DND-41 (cell line): ENCODE results near the gene IL10RA.
"Not testable (repeated sequence)": the region's sequence is repeated elsewhere in the genome, so short reads cannot be mapped to it uniquely, and the experiment has no call there.

Experiments used
- ATAC-seq: fragments of 200-7000 bp; cut with Tn5 transposase; 3 replicates; pipeline ENCODE4 v1.9.1; 2021; ENCODE audit warnings: low read depth; ENCODE audit not compliant: insufficient read depth
- DNase-seq: peaks from one replicate; pipeline ENCODE4 v3.0.0-alpha.2; 2020
- H2AFZ ChIP-seq: 2 replicates; pipeline ENCODE4 v1.6.0; 2012; ENCODE audit warnings: low read depth, low read length
- H3K27ac ChIP-seq: 2 replicates; pipeline ENCODE4 v1.5.1; 2012; ENCODE audit warnings: low read length, inconsistent platforms
- H3K27me3 ChIP-seq: fragments of 200-600 bp; sonication (generic); 2 replicates; pipeline ENCODE4 v1.6.0; 2012; ENCODE audit warnings: low read length, mild to moderate bottlenecking, inconsistent platforms; ENCODE audit not compliant: insufficient read depth, poor library complexity
- H3K36me3 ChIP-seq: 2 replicates; pipeline ENCODE4 v1.5.1; 2012; ENCODE audit warnings: low read length, inconsistent platforms; ENCODE audit not compliant: insufficient read depth
- H3K4me1 ChIP-seq: 2 replicates; pipeline ENCODE4 v1.5.1; 2012; ENCODE audit warnings: mild to moderate bottlenecking, low read length; ENCODE audit not compliant: insufficient read depth
- H3K4me2 ChIP-seq: 2 replicates; pipeline ENCODE4 v1.6.0; 2012; ENCODE audit warnings: mild to moderate bottlenecking, moderate library complexity, low read length, inconsistent platforms; ENCODE audit not compliant: insufficient read depth
- H3K4me3 ChIP-seq, 2 experiments: fragments of 200-600 bp in 1 of 2; shearing (Covaris generic) in 1 of 2; 2 replicates each; pipeline ENCODE4 v1.5.1; 2012 to 2016; ENCODE audit warnings: inconsistent platforms in 2 of 2, low read length in 2 of 2, mild to moderate bottlenecking in 2 of 2, low read depth in 1 of 2, moderate library complexity in 1 of 2
- H3K79me2 ChIP-seq: 2 replicates; pipeline ENCODE4 v1.6.0; 2012; ENCODE audit warnings: low read length, inconsistent platforms; ENCODE audit not compliant: insufficient read depth
- H3K9ac ChIP-seq: 2 replicates; pipeline ENCODE4 v1.6.0; 2012; ENCODE audit warnings: low read depth, mild to moderate bottlenecking, inconsistent platforms, low read length, moderate library complexity
- H3K9me3 ChIP-seq: 2 replicates; pipeline ENCODE4 v1.5.1; 2012; ENCODE audit warnings: low read length, moderate library complexity, mild to moderate bottlenecking, inconsistent platforms; ENCODE audit not compliant: insufficient read depth, severe bottlenecking
- H4K20me1 ChIP-seq: 2 replicates; pipeline ENCODE4 v1.6.0; 2012; ENCODE audit warnings: low read length; ENCODE audit not compliant: insufficient read depth
- EZH2 ChIP-seq: IDR thresholded peaks from 3 replicates; pipeline ENCODE4 v1.6.1; 2012; ENCODE audit warnings: borderline replicate concordance, low read depth, mild to moderate bottlenecking, moderate library complexity, low read length, inconsistent platforms; ENCODE audit not compliant: severe bottlenecking
- TF ChIP-seq, protein P1 (sequence below): IDR thresholded peaks from 2 replicates; pipeline ENCODE4 v1.5.1; 2012; ENCODE audit warnings: borderline replicate concordance, low read length, moderate library complexity, mild to moderate bottlenecking; ENCODE audit not compliant: poor library complexity, severe bottlenecking; ENCODE audit errors: extremely low read depth

Gene IL10RA

GRCh38 chr11:117945047-117945810, 41.0 kb upstream of the IL10RA start:
- DNase-seq (no peak), ATAC-seq (no peak)
- H2AFZ ChIP-seq, result no peak overlapping the region
- H4K20me1 ChIP-seq, result no peaks in the 10 kb centered on the region
- peaks cover 57% of the 10 kb centered on the region for H3K4me1 ChIP-seq
- H3K4me2 ChIP-seq, result no peak overlapping the region
- no peaks in the 10 kb centered on the region for H3K9me3 ChIP-seq
- H3K4me3 ChIP-seq, result no peak overlapping the region
- no peaks in the 10 kb centered on the region for H3K36me3 ChIP-seq
- no peak overlapping the region for H3K9ac ChIP-seq
- no peaks in the 10 kb centered on the region for H3K27me3 ChIP-seq
- H3K27ac ChIP-seq, result 0 out of 2 replicates have a peak overlapping the region, but pooled peaks have one; percentile 0
- TF ChIP-seq EZH2, result no peak
- TF ChIP-seq, protein P1, sequence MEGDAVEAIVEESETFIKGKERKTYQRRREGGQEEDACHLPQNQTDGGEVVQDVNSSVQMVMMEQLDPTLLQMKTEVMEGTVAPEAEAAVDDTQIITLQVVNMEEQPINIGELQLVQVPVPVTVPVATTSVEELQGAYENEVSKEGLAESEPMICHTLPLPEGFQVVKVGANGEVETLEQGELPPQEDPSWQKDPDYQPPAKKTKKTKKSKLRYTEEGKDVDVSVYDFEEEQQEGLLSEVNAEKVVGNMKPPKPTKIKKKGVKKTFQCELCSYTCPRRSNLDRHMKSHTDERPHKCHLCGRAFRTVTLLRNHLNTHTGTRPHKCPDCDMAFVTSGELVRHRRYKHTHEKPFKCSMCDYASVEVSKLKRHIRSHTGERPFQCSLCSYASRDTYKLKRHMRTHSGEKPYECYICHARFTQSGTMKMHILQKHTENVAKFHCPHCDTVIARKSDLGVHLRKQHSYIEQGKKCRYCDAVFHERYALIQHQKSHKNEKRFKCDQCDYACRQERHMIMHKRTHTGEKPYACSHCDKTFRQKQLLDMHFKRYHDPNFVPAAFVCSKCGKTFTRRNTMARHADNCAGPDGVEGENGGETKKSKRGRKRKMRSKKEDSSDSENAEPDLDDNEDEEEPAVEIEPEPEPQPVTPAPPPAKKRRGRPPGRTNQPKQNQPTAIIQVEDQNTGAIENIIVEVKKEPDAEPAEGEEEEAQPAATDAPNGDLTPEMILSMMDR, result peak; percentile 45
- no peaks in the 10 kb centered on the region for H3K79me2 ChIP-seq

DNA sequence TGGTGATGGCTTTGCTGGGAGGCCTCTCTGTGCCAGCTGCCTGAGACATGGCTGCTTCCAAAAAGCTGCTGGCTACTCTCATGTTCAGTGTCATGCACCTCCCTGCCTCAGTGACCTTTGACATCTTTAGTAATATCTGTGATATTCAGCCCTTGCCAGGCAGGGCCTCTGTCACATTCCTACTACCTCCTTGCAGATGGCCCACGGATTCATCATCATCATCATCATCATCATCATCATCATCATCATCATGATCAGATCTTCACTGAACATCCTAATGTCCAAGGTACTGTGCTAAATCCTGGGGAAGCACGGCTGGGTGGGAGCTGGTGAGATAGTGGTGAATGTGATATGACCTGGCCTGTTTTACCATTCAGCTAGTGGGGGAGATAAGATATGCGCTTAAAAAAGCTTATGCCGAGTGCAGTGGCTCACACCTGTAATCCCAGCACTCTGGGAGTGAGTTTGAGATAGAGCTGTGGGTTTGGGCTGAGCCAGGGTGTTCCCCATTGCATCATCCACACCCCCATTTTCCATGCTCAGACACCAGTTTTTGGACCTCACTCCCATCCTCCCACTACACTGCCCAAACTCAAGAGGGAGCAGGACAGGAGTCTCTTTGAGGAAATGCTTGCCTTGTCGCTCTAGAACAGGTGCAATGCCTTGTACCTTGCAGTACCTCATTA, 39.9 kb upstream of the IL10RA start:
- Histone ChIP-seq H4K20me1 (no peaks in the 10 kb centered on the region), H3K27me3 (no peaks in the 10 kb centered on the region), H3K4me3 (no peak overlapping the region), H3K4me2 (no peak overlapping the region), H3K9me3 (no peaks in the 10 kb centered on the region), H3K4me1 (peaks cover 61% of the 10 kb centered on the region), H3K9ac (no peak overlapping the region), H3K27ac (peak overlapping the region; percentile 68), H3K79me2 (no peaks in the 10 kb centered on the region), H2AFZ (no peak overlapping the region), H3K36me3 (no peaks in the 10 kb centered on the region)
- TF ChIP-seq, protein P1, result no peak
- no peak for TF ChIP-seq EZH2
- no peak for DNase-seq
- no peak for ATAC-seq

DNA sequence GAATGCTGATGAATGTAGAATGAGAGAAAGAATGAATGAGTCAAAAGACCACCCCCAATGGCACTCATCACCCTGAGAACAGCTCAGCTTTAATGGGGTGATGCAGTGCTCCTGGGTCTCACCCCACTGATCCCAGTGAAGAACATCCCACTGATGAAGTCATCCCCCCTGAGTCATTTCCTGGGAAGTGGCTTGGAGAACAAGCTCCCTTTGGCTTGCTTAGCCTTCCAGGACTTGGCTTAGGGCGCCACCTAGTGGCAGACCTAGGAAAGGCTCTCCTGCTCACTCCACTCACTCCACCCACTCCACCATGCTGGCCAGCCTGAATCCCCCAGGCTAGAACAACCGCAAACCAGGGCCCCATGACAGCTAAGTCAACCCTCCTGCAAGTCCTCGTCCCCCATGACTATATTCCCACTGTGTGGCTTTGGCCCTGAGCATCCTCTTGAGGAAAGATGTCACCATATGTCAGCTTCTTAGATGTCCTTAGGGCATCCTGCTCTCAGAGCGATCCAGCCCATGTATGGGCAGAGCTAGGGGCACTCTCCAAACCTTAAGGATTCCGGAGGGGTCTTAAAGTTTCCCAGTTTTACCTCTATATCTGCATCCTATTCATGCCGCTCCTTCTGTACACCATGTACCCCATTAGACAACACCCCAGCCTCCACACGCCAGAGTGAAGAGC, 39.2 kb upstream of the IL10RA start:
- Histone ChIP-seq H4K20me1 (no peaks in the 10 kb centered on the region), H3K79me2 (no peaks in the 10 kb centered on the region), H3K9ac (no peak overlapping the region), H3K4me1 (peaks cover 61% of the 10 kb centered on the region), H3K36me3 (no peaks in the 10 kb centered on the region), H3K27ac (peak overlapping the region; percentile 68), H3K4me2 (no peak overlapping the region), H2AFZ (peak overlapping the region; percentile 28; the same call in 1 of the 2 replicates), H3K27me3 (no peaks in the 10 kb centered on the region), H3K4me3 (no peak overlapping the region), H3K9me3 (no peaks in the 10 kb centered on the region)
- no peak for TF ChIP-seq EZH2
- TF ChIP-seq, protein P1, result peak; percentile 99
- ATAC-seq (peak; percentile 60), DNase-seq (peak; percentile 86)

DNA sequence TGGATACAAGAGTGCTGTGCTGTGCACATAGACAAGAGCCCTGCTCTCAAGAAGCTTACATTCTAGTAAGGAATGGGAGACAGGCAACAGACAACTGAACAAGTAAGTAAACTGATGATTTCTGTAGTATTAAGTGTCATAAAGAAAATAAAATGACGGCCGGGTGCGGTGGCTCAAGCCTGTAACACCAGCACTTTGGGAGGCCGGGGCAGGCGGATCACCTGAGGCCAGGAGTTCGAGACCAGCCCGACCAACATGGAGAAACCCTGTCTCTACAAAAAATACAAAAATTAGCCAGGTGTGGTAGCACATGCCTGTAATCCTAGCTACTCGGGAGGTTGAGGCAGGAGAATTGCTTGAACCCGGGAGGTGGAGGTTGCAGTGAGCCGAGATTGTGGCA, 38.4 kb upstream of the IL10RA start:
- H3K4me2 ChIP-seq, H3K27me3 ChIP-seq, ATAC-seq, H3K36me3 ChIP-seq, H3K9me3 ChIP-seq, H3K79me2 ChIP-seq, H2AFZ ChIP-seq, H3K9ac ChIP-seq, DNase-seq, H3K4me3 ChIP-seq, H4K20me1 ChIP-seq: not testable (repeated sequence)
- Histone ChIP-seq H3K27ac (peak overlapping the region; percentile 62), H3K4me1 (peaks cover 68% of the 10 kb centered on the region)

DNA sequence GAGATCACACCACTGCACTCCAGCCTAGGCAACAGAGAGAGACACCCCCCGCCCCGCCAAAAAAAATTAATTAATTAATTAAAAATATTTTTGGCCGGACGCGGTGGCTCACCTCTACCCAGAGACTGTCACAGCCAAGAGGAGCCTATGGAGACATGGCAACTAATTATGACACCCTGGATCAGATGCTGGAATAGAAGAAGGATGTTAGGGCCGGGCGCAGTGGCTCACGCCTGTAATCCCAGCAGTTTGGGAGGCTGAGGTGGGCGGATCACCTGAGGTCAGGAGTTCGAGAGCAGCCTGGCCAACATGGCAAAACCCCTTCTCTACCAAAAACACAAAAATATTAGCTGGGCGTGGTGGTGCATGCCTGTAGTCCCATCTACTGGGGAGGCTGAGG, 37.7 kb upstream of the IL10RA start:
- peaks cover 75% of the 10 kb centered on the region for H3K4me1 ChIP-seq
- not testable (repeated sequence) for H3K27ac ChIP-seq, H3K9ac ChIP-seq, ATAC-seq, H3K4me2 ChIP-seq, H3K9me3 ChIP-seq, DNase-seq, H3K36me3 ChIP-seq, H2AFZ ChIP-seq, H3K27me3 ChIP-seq, H3K4me3 ChIP-seq, H3K79me2 ChIP-seq, H4K20me1 ChIP-seq
